Left hindlimb (tissue), 1 donor: ENCODE measurements around the gene TGIF2.
"Not testable (repeated sequence)": the region's sequence is repeated elsewhere in the genome, so short reads cannot be mapped to it uniquely, and the experiment has no call there.

Experiments used
- DNase-seq: peaks from one replicate; pipeline ENCODE4 v3.0.0-alpha.2; 2018

The TGIF2 gene

DNA sequence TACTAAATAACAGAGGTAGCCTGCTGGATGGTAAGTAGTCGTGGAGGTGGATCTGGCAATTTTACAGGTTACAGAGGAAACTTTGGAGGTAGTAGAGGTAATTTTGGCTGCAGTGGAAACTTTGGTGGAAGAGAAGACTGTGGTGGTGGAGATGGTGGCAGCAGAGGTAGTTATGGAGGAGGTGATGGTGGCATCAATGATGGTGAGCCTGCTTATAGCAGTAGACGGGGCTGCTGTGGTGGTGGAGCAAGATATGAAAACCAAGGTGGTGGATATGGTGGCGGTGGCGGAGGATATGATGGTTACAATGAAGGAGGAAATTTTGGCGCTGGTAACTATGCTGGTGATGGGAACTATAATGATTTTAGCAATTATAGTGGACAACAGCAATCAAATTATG, 47.5 kb downstream of the TGIF2 start:
- no peak for DNase-seq

GRCh38 chr20:36623444-36623843, 50.0 kb downstream of the TGIF2 start:
- no peak for DNase-seq

- DNase-seq: no peak
Observed at GRCh38 chr20:36624068-36624943, 50.9 kb downstream of the TGIF2 start.

DNA sequence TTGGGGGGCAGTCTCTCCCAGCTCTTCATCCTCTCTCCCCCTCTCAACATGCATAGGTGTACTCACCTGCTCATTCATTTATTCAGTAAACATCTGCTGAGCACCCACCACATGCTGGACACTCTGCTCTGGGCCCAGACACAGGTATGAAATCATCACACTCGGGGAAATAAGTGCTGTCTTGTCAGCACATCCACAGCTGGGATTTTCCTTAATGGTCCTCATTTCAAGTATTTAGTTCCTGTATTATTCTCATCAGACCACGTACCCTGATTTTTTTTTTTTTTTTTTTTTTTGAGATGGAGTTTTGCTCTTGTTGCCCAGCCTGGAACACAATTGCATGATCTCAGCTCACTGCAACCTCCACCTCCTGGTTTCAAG, 51.5 kb downstream of the TGIF2 start:
- no peak for DNase-seq

DNA sequence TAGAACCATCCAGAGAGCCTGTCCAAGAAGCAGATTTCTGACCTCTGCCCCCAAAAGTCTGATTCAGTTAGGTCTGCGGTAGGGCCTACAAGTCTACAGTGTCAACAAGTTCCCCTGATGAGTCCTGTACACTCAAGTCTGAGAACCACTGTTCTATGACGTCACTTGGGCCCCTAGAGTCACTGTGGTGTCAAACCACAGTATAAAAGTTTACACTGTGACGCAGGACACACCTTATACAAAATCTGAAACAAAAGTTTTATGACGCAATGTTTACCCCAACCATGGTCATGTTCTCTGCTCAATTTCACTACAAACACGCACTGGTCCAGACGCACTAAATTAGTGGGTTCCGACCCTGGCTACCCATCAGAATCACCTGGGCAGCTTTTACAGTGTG, 54.7 kb downstream of the TGIF2 start:
- DNase-seq: no peak

DNA sequence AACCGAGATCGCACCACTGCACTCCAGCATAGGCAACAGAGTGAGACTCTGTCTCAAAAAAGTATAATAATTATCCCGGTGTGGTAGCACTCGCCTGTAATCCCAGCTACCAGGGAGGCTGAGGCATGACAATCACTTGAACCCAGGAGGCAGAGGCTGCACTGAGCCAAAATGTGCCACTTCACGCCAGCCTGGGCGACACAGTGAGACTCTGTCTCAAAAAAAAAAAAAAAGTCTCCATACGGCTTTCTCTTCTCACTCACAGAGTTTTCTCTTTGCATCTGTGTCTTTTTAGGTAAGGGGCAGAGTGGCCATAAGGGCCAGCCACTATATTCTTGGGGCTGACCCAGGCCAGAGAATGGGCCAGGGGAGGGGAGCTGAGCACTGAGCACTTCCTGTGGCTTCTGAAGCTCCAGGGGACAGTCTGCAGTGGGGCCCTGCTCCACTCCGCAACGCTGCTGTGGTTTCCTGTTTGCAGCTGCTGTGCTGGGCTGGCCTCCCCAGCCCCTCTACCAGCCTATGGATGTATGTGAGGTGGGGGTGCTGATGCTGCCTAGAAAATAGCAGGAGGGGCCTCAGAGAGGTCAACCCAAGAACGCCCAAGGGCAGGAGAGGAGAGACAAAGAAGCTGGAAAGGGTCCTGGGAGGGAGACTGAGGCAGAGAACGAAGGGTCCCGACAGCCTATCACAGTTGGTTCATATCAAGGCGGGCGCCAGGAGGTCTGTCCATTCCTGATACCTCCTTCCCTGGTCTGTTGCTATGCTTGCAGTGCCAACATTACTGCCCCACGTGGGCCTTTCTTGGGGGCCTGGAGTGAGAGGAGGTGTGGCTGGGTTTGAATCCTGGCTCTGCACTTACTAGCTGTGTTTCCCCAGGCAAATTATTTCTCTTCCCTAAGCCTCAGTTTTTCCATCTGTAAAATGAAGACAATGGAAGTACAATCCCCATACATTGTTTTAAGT, 56.6 kb downstream of the TGIF2 start:
- DNase-seq: no peak

DNA sequence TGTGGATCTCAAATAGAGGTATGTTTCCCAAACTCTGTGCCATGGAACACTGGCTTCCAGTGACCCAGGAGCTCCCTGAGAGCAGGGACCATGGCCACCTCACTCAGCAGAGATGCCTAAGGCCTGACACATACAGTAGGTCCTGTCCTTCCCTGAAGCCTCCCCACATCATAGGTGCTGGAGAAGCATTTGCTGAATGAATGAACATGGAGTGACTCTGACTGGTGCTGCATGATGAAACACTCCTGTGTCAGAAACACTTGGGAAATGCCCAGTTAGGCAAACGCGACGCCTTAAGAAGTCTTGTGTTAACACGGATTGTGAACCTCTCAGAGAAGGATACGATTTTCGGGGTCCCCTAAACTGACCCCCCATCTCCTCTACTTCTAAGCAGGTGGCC, 58.2 kb downstream of the TGIF2 start:
- DNase-seq: no peak

- DNase-seq: no peak
Observed at GRCh38 chr20:36632147-36632486, 58.7 kb downstream of the TGIF2 start.

DNA sequence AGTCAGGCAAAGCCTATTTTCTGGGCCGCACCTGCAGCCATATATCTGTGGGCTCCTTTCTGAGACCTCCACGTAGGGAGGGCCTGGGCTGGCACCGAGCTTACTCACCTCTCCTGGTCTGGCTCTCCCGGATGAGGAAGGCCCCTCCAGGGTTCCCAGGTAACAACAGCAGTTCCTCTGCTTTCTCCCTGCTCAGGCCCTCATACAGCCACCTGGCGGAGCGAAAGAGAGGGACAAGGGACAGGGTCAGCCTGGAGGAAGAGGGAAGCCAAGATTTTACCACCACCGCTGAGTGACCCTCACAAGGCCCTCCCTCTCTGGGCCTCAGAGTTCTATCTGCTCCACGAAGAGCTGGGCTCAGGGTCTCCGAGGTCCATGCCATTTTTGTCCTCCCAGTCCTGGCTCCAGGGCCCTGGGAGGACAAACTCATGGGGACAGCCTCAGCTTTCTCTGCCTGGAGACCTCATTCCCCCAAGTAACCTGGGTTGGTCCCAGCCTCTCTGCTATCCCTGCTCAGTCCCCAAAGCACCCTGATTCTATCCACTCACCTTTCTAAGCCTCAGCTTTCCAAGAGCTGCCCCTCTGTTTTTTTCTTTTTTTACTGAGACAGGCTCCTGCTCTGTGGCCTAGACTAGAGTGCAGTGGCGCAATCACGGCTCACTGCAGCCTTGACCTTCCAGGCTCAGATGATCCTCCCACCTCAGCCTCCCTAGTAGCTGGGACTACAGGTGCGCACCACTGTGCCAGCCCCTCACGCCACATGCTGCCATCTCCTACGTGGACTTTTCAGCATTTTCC, 59.3 kb downstream of the TGIF2 start:
- no peak for DNase-seq

- no peak for DNase-seq
Observed at GRCh38 chr20:36633285-36633772, 59.9 kb downstream of the TGIF2 start.

DNA sequence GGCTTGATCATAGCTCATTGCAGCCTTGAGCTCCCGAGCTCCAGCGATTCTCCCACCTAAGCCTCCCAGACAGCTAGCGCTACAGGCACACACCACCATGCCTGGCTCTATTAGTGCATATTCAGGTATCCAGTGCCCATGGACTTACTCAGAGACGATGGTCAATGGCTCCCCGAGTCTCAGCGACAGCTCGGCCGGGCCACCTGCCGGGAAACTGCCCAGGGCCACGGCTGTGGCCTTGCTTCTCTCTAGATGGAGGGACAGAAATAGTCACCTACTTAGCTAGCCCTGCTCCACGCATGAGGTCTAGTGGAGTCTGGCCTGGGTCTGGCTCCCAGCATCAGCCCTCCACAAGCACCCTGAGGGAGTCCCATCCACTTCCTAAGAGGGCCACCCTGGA, 60.9 kb downstream of the TGIF2 start:
- DNase-seq: no peak

DNA sequence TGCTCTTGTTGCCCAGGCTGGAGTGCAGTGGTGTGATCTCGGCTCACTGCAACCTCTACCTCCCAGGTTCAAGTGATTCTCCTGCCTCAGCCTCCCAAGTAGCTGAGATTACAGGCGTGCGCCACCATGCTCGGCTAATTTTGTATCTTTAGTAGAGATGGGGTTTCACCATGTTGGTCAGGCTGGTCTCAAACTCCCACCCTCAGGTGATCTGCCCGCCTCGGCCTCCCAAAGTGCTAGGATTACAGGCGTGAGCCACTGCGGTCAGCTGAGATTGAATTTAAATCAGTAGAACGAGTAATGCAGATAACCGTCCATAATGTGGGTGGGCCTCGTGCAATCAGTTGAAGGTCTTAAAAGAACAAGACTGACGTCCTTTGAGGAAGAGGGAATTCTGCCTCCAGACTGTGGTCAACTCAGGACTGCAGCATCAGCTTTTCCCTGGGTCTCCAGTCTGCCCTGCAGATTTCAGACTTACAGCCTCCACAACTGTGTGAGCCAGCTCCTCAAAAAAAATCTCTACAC, 65.5 kb downstream of the TGIF2 start:
- DNase-seq: not testable (repeated sequence)

DNA sequence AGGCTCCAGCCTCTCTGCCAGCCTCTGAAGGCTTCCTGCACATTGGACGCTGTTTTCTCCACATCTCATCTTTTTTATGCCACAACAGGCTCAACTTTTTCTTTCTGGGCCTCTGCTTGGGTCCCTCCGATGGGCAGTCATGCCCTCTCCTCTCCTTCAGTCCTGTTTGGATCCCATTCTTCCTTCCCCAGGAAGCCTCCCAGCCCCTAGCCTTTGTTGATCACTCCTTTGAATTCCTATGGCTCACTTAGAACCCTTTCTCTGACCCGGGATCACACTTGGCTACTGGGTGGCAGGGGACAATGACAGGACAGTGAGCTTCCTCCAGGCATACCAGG, 68.1 kb downstream of the TGIF2 start:
- no peak for DNase-seq

- DNase-seq: no peak
Observed at GRCh38 chr20:36642136-36642535, 68.7 kb downstream of the TGIF2 start.
